ENCODE results near the gene BRME1. TPM values are rescaled to one million over a fixed set of nuclear protein-coding genes. Genes with fewer than 3 reads are reported as not detected.

The BRME1 gene
- total RNA-seq, 1 experiment from 2014 or later = 1.7 TPM

DNA sequence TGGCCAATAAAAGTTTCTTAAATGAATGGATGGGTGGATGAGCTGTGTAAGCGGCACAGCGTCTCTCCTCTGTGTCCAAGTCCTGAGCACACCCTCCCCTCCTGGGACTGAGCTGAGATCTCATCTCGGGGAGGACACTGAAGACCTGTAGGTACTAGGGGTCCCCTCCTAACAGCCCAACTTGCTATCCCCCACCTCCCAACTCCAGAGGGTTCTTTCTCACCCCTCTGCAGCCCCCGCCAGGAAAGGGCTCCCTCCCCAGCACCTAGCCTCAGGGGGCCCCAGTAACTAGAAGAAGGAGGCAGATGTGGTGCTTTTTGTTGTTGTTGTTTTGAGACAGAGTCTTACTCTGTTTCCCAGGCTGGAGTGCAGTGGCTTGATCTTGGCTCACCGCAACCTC lies 30.1 kb downstream of the BRME1 start:
- no peak overlapping the region for H3K4me2 ChIP-seq (ENCODE audit: low read length)
- no peak overlapping the region for H3K27ac ChIP-seq (ENCODE audit: low read depth, low read length)
- H4K20me1 ChIP-seq (ENCODE audit: insufficient read depth) = no peaks in the 10 kb centered on the region
- ChIA-PET CTCF (interaction anchor here (1.2 to 1.6 kb wide), 2 partner anchors 14 to 196 kb away, joined by 3 to 6 read pairs; partner anchors contain the start of gene MISP3), RAD21 (ENCODE audit: low non-redundant PET in 1 of 2, low total read pairs in 2 of 2, uncharacterized antibody in 2 of 2, unreplicated experiment in 2 of 2) (no interaction called here), POLR2A (no interaction called here)
- intact Hi-C loops (cut with micrococcal nuclease) = no loop called here
- no peaks in the 10 kb centered on the region for H3K9me2 ChIP-seq (ENCODE audit: insufficient read depth)
- peaks cover 27 to 39% of the 10 kb centered on the region in 2 experiments for H3K4me1 ChIP-seq (ENCODE audit: control insufficient read depth in 1 of 2, insufficient read depth in 2 of 2, low read length in 2 of 2)
- no peaks in the 10 kb centered on the region for H3K79me2 ChIP-seq (ENCODE audit: insufficient read depth, low read length)
- TF ChIP-seq, protein P1, sequence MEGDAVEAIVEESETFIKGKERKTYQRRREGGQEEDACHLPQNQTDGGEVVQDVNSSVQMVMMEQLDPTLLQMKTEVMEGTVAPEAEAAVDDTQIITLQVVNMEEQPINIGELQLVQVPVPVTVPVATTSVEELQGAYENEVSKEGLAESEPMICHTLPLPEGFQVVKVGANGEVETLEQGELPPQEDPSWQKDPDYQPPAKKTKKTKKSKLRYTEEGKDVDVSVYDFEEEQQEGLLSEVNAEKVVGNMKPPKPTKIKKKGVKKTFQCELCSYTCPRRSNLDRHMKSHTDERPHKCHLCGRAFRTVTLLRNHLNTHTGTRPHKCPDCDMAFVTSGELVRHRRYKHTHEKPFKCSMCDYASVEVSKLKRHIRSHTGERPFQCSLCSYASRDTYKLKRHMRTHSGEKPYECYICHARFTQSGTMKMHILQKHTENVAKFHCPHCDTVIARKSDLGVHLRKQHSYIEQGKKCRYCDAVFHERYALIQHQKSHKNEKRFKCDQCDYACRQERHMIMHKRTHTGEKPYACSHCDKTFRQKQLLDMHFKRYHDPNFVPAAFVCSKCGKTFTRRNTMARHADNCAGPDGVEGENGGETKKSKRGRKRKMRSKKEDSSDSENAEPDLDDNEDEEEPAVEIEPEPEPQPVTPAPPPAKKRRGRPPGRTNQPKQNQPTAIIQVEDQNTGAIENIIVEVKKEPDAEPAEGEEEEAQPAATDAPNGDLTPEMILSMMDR (IDR thresholded peaks at IDR 0.05 in 2 of 3, conservative IDR thresholded peaks at IDR 0.05 in 1 of 3; ENCODE audit: borderline replicate concordance in 1 of 3, insufficient read depth in 1 of 3, low read depth in 2 of 3, low read length in 2 of 3) = no peak
- no peak for TF ChIP-seq EZH2 (IDR thresholded peaks at IDR 0.05)
- H3K9me3 ChIP-seq (ENCODE audit: control insufficient read depth in 1 of 2, insufficient read depth in 1 of 2, low read depth in 1 of 2, low read length in 2 of 2) = no peaks in the 10 kb centered on the region
- ATAC-seq = no peak
- H3K27me3 ChIP-seq (ENCODE audit: insufficient read depth, low read length) = no peaks in the 10 kb centered on the region
- H3K36me3 ChIP-seq (ENCODE audit: control insufficient read depth in 1 of 2, insufficient read depth in 2 of 2, low read length in 2 of 2) = no peaks in the 10 kb centered on the region
- H3K9ac ChIP-seq (ENCODE audit: low read length) = no peak overlapping the region
- BruUV-seq (replicated peaks) = no TSS peak
- H3K4me3 ChIP-seq (replicated peaks in 1 of 2; ENCODE audit: low read depth in 1 of 2, low read length in 2 of 2) = no peak overlapping the region
- DNase-seq (ENCODE audit: low read depth, low spot score) = no peak
- no peak overlapping the region for H2AFZ ChIP-seq (ENCODE audit: low read depth, low read length, poor library complexity, severe bottlenecking)

DNA sequence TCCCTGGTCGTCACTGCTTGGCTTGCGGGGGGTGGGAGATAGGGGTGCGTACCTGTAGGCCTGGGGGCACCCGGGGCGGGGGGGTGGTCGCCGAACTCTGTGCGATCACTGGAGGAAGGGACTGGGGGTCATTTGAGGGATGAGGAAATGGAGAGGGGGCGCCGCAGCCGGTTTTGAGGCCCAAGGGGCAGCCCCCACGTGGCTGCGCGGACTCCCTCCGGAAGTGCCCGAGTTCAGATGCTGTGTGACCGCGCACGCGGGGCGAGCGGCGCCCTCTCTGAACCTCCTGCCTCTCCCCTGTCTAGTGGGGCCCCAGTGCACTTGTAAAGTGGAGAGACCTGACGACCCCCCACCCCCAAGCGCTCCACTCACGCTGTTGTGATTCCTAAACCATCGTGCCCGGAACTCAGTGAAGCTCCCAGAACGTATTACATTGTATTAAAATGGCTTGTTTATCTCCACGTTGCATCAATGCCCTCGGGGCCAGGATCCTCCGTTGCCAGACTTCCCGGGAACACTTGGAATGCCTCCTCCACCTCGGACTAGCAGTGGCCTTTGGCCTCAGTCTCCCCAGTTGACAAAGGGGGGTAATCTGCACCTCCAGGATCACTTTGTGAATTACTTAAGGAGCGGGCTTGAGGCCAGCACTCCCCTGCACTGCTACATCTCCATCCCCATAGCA lies 31.9 kb downstream of the BRME1 start:
- BruUV-seq (replicated peaks) = no TSS peak
- POLR2A ChIA-PET = interaction anchor here (1.0 kb wide), 1 partner anchor 34 kb away, joined by 3 read pairs; no protein-coding TSS in a partner anchor
- DNase-seq (ENCODE audit: low read depth, low spot score) = no peak
- Histone ChIP-seq H4K20me1 (ENCODE audit: insufficient read depth) (no peaks in the 10 kb centered on the region), H3K36me3 (ENCODE audit: control insufficient read depth in 1 of 2, insufficient read depth in 2 of 2, low read length in 2 of 2) (no peaks in the 10 kb centered on the region), H3K9me2 (ENCODE audit: insufficient read depth) (no peaks in the 10 kb centered on the region), H3K4me3 (replicated peaks in 1 of 2; ENCODE audit: low read depth in 1 of 2, low read length in 2 of 2) (no peak overlapping the region), H3K27ac (ENCODE audit: low read depth, low read length) (no peak overlapping the region), H3K9me3 (ENCODE audit: control insufficient read depth in 1 of 2, insufficient read depth in 1 of 2, low read depth in 1 of 2, low read length in 2 of 2) (no peaks in the 10 kb centered on the region), H3K27me3 (ENCODE audit: insufficient read depth, low read length) (no peaks in the 10 kb centered on the region), H2AFZ (ENCODE audit: low read depth, low read length, poor library complexity, severe bottlenecking) (no peak overlapping the region), H3K4me1 (ENCODE audit: control insufficient read depth in 1 of 2, insufficient read depth in 2 of 2, low read length in 2 of 2) (peaks cover 19 to 26% of the 10 kb centered on the region in 2 experiments), H3K4me2 (ENCODE audit: low read length) (no peak overlapping the region), H3K79me2 (ENCODE audit: insufficient read depth, low read length) (no peaks in the 10 kb centered on the region), H3K9ac (ENCODE audit: low read length) (no peak overlapping the region)
- intact Hi-C loops (cut with micrococcal nuclease) = no loop called here
- CTCF ChIA-PET = interaction anchor here (1.6 kb wide), 1 partner anchor 12 kb away, joined by 4 read pairs; no protein-coding TSS in a partner anchor
- no peak for ATAC-seq
- RAD21 ChIA-PET (ENCODE audit: low non-redundant PET in 1 of 2, low total read pairs in 2 of 2, uncharacterized antibody in 2 of 2, unreplicated experiment in 2 of 2) = no interaction called here
- TF ChIP-seq ZNF274 (IDR thresholded peaks at IDR 0.05; ENCODE audit: low read depth, low read length) (no peak), FOSL1 (IDR thresholded peaks at IDR 0.05; ENCODE audit: low read depth) (no peak), EZH2 (IDR thresholded peaks at IDR 0.05) (no peak), EGR1 (IDR thresholded peaks at IDR 0.05; ENCODE audit: low read depth) (no peak)
- TF ChIP-seq, protein P1 (IDR thresholded peaks at IDR 0.05 in 2 of 3, conservative IDR thresholded peaks at IDR 0.05 in 1 of 3; ENCODE audit: borderline replicate concordance in 1 of 3, insufficient read depth in 1 of 3, low read depth in 2 of 3, low read length in 2 of 3) = no peak
